A549 (cell line): Measurements from ENCODE around the gene KRT34. TPM values are rescaled to one million over a fixed set of nuclear protein-coding genes. Genes with fewer than 3 reads are reported as not detected.
A peak's percentile ranks its signal among the peaks of the same experiment; 100 is the strongest.

Experiments
- ATAC-seq, 2 experiments: fragments of 200-7000 bp in 1 of 2; fragments of >200 bp in 1 of 2; cut with Nextera tagmentation in 1 of 2; cut with Tn5 transposase in 1 of 2; 3 replicates each; pipeline versions ENCODE4 v1.8.0 to v1.9.1; 2018 to 2020; ENCODE audit warnings: mild to moderate bottlenecking in 1 of 2, moderate library complexity in 1 of 2
- CTCF ChIA-PET: fragments of 300-600 bp; sonication (Branson Sonifier 250); formaldehyde crosslinking; extraction: SDS; loops from one replicate; lab custom pipeline; 2021; ENCODE audit warnings: antibody characterized with exemption, inconsistent platforms; lab: Yijun Ruan, JAX
- POLR2A ChIA-PET: fragments of 350-600 bp; formaldehyde crosslinking; extraction: SDS; loops from one replicate; lab custom pipeline; 2021; ENCODE audit warnings: antibody characterized with exemption, inconsistent platforms; lab: Yijun Ruan, JAX
- DNase-seq, 2 experiments: peaks; one replicate each; pipeline versions ENCODE4 v3.0.0 to v3.0.0-alpha.2; 2011 to 2016; ENCODE audit warnings: low read depth in 1 of 2, low spot score in 1 of 2
- FAIRE-seq: peaks from 2 replicates; lab custom pipeline; 2011; peaks lifted over from hg19 to GRCh38; lab: Jason Lieb, UNC
- H3K27ac ChIP-seq, 2 experiments: fragments of >200 bp; sonication (Bioruptor Twin); formaldehyde crosslinking; 3 replicates each; pipeline ENCODE4 v1.5.1; 2016 to 2017
- H3K4me1 ChIP-seq: fragments of >200 bp; sonication (Bioruptor Twin); formaldehyde crosslinking; 3 replicates; pipeline ENCODE4 v1.6.1; 2016
- H3K4me2 ChIP-seq: fragments of >200 bp; sonication (Bioruptor Twin); formaldehyde crosslinking; 3 replicates; pipeline ENCODE4 v1.6.1; 2016
- H3K4me3 ChIP-seq: fragments of >200 bp; sonication (Bioruptor Twin); formaldehyde crosslinking; 3 replicates; pipeline ENCODE4 v1.5.1; 2016
- H3K9me3 ChIP-seq: fragments of >200 bp; sonication (Bioruptor Twin); formaldehyde crosslinking; 3 replicates; pipeline ENCODE4 v1.6.1; 2016
- BHLHE40 ChIP-seq: IDR thresholded peaks from 2 replicates; pipeline ENCODE4 v1.6.1; 2012; ENCODE audit warnings: low read depth, low read length, inconsistent platforms
- CBX2 ChIP-seq: fragments of 200-600 bp; sonication (generic); IDR thresholded peaks from 2 replicates; pipeline ENCODE4 v1.6.1; 2016; ENCODE audit warnings: low read depth, mild to moderate bottlenecking, borderline replicate concordance
- EHF ChIP-seq: fragments of 250-450 bp; sonication (Bioruptor Pico); IDR thresholded peaks from 2 replicates; pipeline ENCODE4 v1.5.0; 2020; ENCODE audit warnings: mild to moderate bottlenecking
- EP300 ChIP-seq, 2 experiments: fragments of >200 bp; sonication (Bioruptor Twin); formaldehyde crosslinking; IDR thresholded peaks; 2 replicates in 1 of 2; 3 replicates in 1 of 2; pipeline ENCODE4 v1.6.1; 2016 to 2017
- ESRRA ChIP-seq: fragments of 150-350 bp; IDR thresholded peaks from 2 replicates; pipeline ENCODE4 v1.6.1; 2014; ENCODE audit warnings: mild to moderate bottlenecking, low read length, borderline replicate concordance
- FOSB ChIP-seq: fragments of 250-450 bp; sonication (Bioruptor Pico); IDR thresholded peaks from 2 replicates; pipeline ENCODE4 v1.5.0; 2020; ENCODE audit warnings: mild to moderate bottlenecking, moderate library complexity
- FOSL2 ChIP-seq, 2 experiments: fragments of 450-650 bp in 1 of 2; fragments of >200 bp in 1 of 2; sonication (Bioruptor Twin) in 1 of 2; formaldehyde crosslinking; IDR thresholded peaks; 2 replicates each; pipeline versions ENCODE4 v1.5.0 to v1.6.1; 2016 to 2020; ENCODE audit warnings: mild to moderate bottlenecking in 1 of 2, moderate library complexity in 1 of 2
- FOXS1 ChIP-seq: fragments of 250-450 bp; sonication (Bioruptor Pico); IDR thresholded peaks from 2 replicates; pipeline ENCODE4 v1.5.0; 2020; ENCODE audit warnings: mild to moderate bottlenecking, moderate library complexity
- GATA3 ChIP-seq: IDR thresholded peaks from 2 replicates; pipeline ENCODE4 v1.6.1; 2012; ENCODE audit warnings: borderline replicate concordance
- HDAC2 ChIP-seq: fragments of 200-600 bp; sonication (generic); IDR thresholded peaks from 2 replicates; pipeline ENCODE4 v1.6.1; 2016
- HOXB13 ChIP-seq: fragments of 250-450 bp; sonication (Bioruptor Pico); IDR thresholded peaks from 2 replicates; pipeline ENCODE4 v1.5.0; 2020; ENCODE audit warnings: low read depth, mild to moderate bottlenecking, moderate library complexity
- MAFK ChIP-seq: fragments of 450-650 bp; IDR thresholded peaks from 2 replicates; pipeline ENCODE4 v1.6.1; 2014; ENCODE audit not compliant: partially characterized antibody
- NFE2L2 ChIP-seq: fragments of 150-350 bp; conservative IDR thresholded peaks from 2 replicates; pipeline ENCODE4 v1.6.1; 2014; ENCODE audit warnings: low read length
- NPAS2 ChIP-seq: fragments of 250-450 bp; sonication (Bioruptor Pico); IDR thresholded peaks from 2 replicates; pipeline ENCODE4 v1.8.0; 2022; ENCODE audit warnings: mild to moderate bottlenecking, moderate library complexity, borderline replicate concordance
- NR3C1 ChIP-seq: fragments of >200 bp; sonication (Bioruptor Twin); formaldehyde crosslinking; IDR thresholded peaks from 3 replicates; pipeline ENCODE4 v1.6.1; 2017
- PHF8 ChIP-seq: fragments of 200-600 bp; sonication (generic); IDR thresholded peaks from 2 replicates; pipeline ENCODE4 v1.6.1; 2016; ENCODE audit warnings: low read depth, mild to moderate bottlenecking, antibody characterized with exemption, moderate library complexity, borderline replicate concordance
- POLR2A ChIP-seq: IDR thresholded peaks from 2 replicates; pipeline ENCODE4 v1.6.1; 2012; ENCODE audit warnings: mild to moderate bottlenecking, low read length
- POLR2AphosphoS2 ChIP-seq: conservative IDR thresholded peaks from 2 replicates; pipeline ENCODE4 v1.6.1; 2012; ENCODE audit warnings: low read length, improper control_type of control experiment, inconsistent platforms
- RARB ChIP-seq: fragments of 250-450 bp; sonication (Bioruptor Pico); IDR thresholded peaks from 2 replicates; pipeline ENCODE4 v1.8.0; 2021; ENCODE audit warnings: mild to moderate bottlenecking, moderate library complexity
- RCOR1 ChIP-seq: fragments of 150-350 bp; IDR thresholded peaks from 2 replicates; pipeline ENCODE4 v1.6.1; 2014; ENCODE audit warnings: antibody characterized with exemption, low read length, low read depth
- RNF2 ChIP-seq: fragments of 200-600 bp; sonication (generic); IDR thresholded peaks from 2 replicates; pipeline ENCODE4 v1.6.1; 2016; ENCODE audit warnings: low read depth, mild to moderate bottlenecking, antibody characterized with exemption, moderate library complexity, borderline replicate concordance
- TFCP2L1 ChIP-seq: fragments of 250-450 bp; sonication (Bioruptor Pico); IDR thresholded peaks from 2 replicates; pipeline ENCODE4 v1.5.0; 2021; ENCODE audit warnings: mild to moderate bottlenecking
- TP53 ChIP-seq: fragments of 250-450 bp; sonication (Bioruptor Pico); IDR thresholded peaks from 2 replicates; pipeline ENCODE4 v1.5.0; 2021; ENCODE audit warnings: mild to moderate bottlenecking, moderate library complexity
- ZNF302 ChIP-seq: fragments of 250-450 bp; sonication (Bioruptor Pico); IDR thresholded peaks from 2 replicates; pipeline ENCODE4 v1.9.0; 2021; ENCODE audit warnings: inconsistent platforms, mild to moderate bottlenecking, moderate library complexity
- WGBS: methylation state at CpG from one replicate; pipeline ENCODE4 v1.1.6; 2017; ENCODE audit errors: missing lambda C conversion rate; 5-methylcytosine and 5-hydroxymethylcytosine counted together
- polyA plus RNA-seq, 4 experiments: library from polyadenylated mRNA; depleted of rRNA in 3 of 4; stranded (reverse); fragments of >200 nt; fragmentation: RNase III in 1 of 4; extraction: RNeasy Plus Mini Kit Qiagen cat#74134 plus additional on column Dnase treatment in 1 of 4; gene quantifications; 2 replicates in 3 of 4; 3 replicates in 1 of 4; pipeline ENCODE4 v1.2.3, GENCODE V29; 2011 to 2017
- TF ChIP-seq, protein P1 (sequence below): fragments of >200 bp; sonication (Bioruptor Twin); formaldehyde crosslinking; IDR thresholded peaks from 2 replicates; pipeline ENCODE4 v1.6.1; 2016
- TF ChIP-seq, protein P2 (sequence below): fragments of 250-450 bp; sonication (Bioruptor Pico); IDR thresholded peaks from 2 replicates; pipeline ENCODE4 v1.5.0; 2020; ENCODE audit warnings: low read depth, mild to moderate bottlenecking, moderate library complexity
- TF ChIP-seq, protein P3 (sequence below): IDR thresholded peaks from 2 replicates; pipeline ENCODE4 v1.6.1; 2012

Gene KRT34
- polyA plus RNA-seq, 2 of the 4 experiments (the other 2 are of a cell fraction) = 0.09 to 0.23 TPM

DNA sequence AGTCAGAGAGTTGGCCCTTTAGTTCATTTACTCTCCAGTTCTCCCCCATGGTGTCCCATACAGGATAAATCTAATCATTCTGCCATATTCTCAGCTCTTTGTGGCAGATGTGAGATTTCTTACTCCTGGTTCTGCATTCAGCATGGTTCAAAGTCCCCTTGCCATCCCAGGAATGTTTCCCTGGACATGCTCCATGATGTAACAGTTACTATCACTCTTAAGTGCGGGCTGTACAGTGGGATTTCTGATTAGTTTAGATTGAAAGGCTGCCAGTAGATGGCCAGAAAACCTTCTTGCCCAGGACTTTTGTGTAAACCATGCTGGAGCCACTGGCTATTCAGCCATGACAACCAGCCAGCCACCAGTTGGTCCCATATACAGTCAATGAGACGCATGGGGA is 31.9 kb upstream of the KRT34 start:
- ATAC-seq = no peak
- 91% methylated on average over 2 of the region's 2 CpGs for WGBS
- POLR2A ChIA-PET = no interaction called here
- Histone ChIP-seq H3K27ac (no peak overlapping the region), H3K4me2 (no peak overlapping the region)
- TF ChIP-seq FOSL2 (IDR thresholded peaks at IDR 0.05) (no peak), FOSL2 (CRISPR knock-in tag; IDR thresholded peaks at IDR 0.05) (no peak), ESRRA (no peak), PHF8 (no peak), RARB (no peak), HOXB13 (CRISPR knock-in tag) (no peak), POLR2A (no peak), FOSB (no peak), NFE2L2 (no peak), RNF2 (no peak), GATA3 (no peak), NR3C1 (no peak), NPAS2 (no peak), MAFK (no peak), POLR2AphosphoS2 (no peak), EP300 (IDR thresholded peaks at IDR 0.05) (no peak), RCOR1 (no peak), FOXS1 (CRISPR knock-in tag) (no peak), CBX2 (no peak)
- TF ChIP-seq, protein P1, sequence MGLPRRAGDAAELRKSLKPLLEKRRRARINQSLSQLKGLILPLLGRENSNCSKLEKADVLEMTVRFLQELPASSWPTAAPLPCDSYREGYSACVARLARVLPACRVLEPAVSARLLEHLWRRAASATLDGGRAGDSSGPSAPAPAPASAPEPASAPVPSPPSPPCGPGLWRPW = no peak
- TF ChIP-seq, all 56 proteins: peak for 0
- Histone ChIP-seq H3K4me3 (no peak overlapping the region), H3K4me1 (no peaks in the 10 kb centered on the region), H3K9me3 (no peaks in the 10 kb centered on the region)
- no peak for DNase-seq
- CTCF ChIA-PET = interaction anchor here (1.5 to 2.1 kb wide), 2 partner anchors 9 to 166 kb away, joined by 4 to 11 read pairs; no protein-coding TSS in a partner anchor
- FAIRE-seq = no peak

- DNase-seq (no peak), ATAC-seq (no peak), FAIRE-seq (peak; percentile 68)
- TF ChIP-seq GATA3 (no peak), BHLHE40 (no peak), NR3C1 (no peak), EHF (CRISPR knock-in tag) (no peak), ESRRA (no peak), HDAC2 (no peak), TFCP2L1 (CRISPR knock-in tag) (no peak), TP53 (no peak), ZNF302 (CRISPR knock-in tag) (no peak)
- TF ChIP-seq, protein P2, sequence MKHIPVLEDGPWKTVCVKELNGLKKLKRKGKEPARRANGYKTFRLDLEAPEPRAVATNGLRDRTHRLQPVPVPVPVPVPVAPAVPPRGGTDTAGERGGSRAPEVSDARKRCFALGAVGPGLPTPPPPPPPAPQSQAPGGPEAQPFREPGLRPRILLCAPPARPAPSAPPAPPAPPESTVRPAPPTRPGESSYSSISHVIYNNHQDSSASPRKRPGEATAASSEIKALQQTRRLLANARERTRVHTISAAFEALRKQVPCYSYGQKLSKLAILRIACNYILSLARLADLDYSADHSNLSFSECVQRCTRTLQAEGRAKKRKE (CRISPR knock-in tag) = no peak
- TF ChIP-seq, protein P3, sequence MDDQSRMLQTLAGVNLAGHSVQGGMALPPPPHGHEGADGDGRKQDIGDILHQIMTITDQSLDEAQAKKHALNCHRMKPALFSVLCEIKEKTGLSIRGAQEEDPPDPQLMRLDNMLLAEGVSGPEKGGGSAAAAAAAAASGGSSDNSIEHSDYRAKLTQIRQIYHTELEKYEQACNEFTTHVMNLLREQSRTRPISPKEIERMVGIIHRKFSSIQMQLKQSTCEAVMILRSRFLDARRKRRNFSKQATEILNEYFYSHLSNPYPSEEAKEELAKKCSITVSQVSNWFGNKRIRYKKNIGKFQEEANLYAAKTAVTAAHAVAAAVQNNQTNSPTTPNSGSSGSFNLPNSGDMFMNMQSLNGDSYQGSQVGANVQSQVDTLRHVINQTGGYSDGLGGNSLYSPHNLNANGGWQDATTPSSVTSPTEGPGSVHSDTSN = no peak
- Histone ChIP-seq H3K4me3 (no peak overlapping the region), H3K9me3 (no peaks in the 10 kb centered on the region), H3K4me1 (no peaks in the 10 kb centered on the region), H3K4me2 (no peak overlapping the region), H3K27ac (no peak overlapping the region)
- 57% methylated on average over 5 of the region's 5 CpGs for WGBS
- ChIA-PET POLR2A (no interaction called here), CTCF (interaction anchor here (1.5 to 2.1 kb wide), 3 partner anchors 9 to 166 kb away, joined by 3 to 11 read pairs (median 4); partner anchors contain the start of gene KRT33A)
These were observed 31.3 kb upstream of the KRT34 start for GRCh38 chr17:41413353-41413957.
